ENCODE results near the gene NUF2. TPM values are rescaled to one million over a fixed set of nuclear protein-coding genes. Genes with fewer than 3 reads are reported as not detected.

NUF2 gene
- total and polyA plus RNA-seq, 2 of the 4 experiments (the other 2 are of a cell fraction) = 13.0 to 18.5 TPM

- Histone ChIP-seq H3K36me3 (ENCODE audit: control insufficient read depth, insufficient read depth, low read length) (no peaks in the 10 kb centered on the region), H3K18ac (ENCODE audit: low read depth, low read length) (no peak overlapping the region), H3K4me1 (ENCODE audit: control insufficient read depth, insufficient read depth, low read length) (no peaks in the 10 kb centered on the region), H2AFZ (replicated peaks; ENCODE audit: low read length, poor library complexity) (no peak overlapping the region), H2BK5ac (ENCODE audit: low read depth, low read length, poor library complexity, severe bottlenecking) (no peak overlapping the region), H3K9me1 (ENCODE audit: insufficient read depth, low read length) (no peaks in the 10 kb centered on the region), H3K56ac (ENCODE audit: extremely low read depth, insufficient read depth, low read length) (no peak overlapping the region), H4K20me1 (ENCODE audit: insufficient read depth, low read length) (no peaks in the 10 kb centered on the region), H2BK15ac (ENCODE audit: low read depth, low read length) (no peak overlapping the region), H3K27me3 (ENCODE audit: control insufficient read depth, insufficient read depth, low read length) (no peaks in the 10 kb centered on the region), H3K4ac (ENCODE audit: low read depth, low read length) (no peak overlapping the region), H4K5ac (ENCODE audit: low read depth, low read length) (no peak overlapping the region), H3K23ac (ENCODE audit: low read depth, low read length) (no peak overlapping the region), H3K79me1 (ENCODE audit: low read depth in 1 of 2, low read length in 2 of 2) (no peaks in the 10 kb centered on the region), H3K4me2 (ENCODE audit: low read depth, low read length) (no peak overlapping the region), H3K14ac (replicated peaks; ENCODE audit: low read depth, low read length) (no peak overlapping the region), H3K4me3 (ENCODE audit: insufficient read depth, low read depth, low read length) (no peak overlapping the region), H2AK9ac (replicated peaks; ENCODE audit: low read depth, low read length, poor library complexity) (no peak overlapping the region), H3K9ac (ENCODE audit: low read depth, low read length) (no peak overlapping the region), H4K8ac (ENCODE audit: low read depth in 2 of 2, low read length in 2 of 2) (no peak overlapping the region), H2AK5ac (ENCODE audit: low read depth, low read length) (no peak overlapping the region), H2BK20ac (ENCODE audit: low read depth, low read length) (no peak overlapping the region), H4K91ac (ENCODE audit: insufficient read depth, low read depth, low read length) (no peak overlapping the region), H3K27ac (ENCODE audit: insufficient read depth, low read length) (no peak overlapping the region), H3K9me3 (ENCODE audit: control insufficient read depth, insufficient read depth, low read length) (no peaks in the 10 kb centered on the region), H2BK120ac (ENCODE audit: low read depth, low read length) (no peak overlapping the region)
- intact Hi-C loops (cut with micrococcal nuclease) (no loop called here), in situ Hi-C loops (cut with MboI; ENCODE audit: low sequenced_read_pairs) (no loop called here), dilution Hi-C loops (cut with HindIII; ENCODE audit: low sequenced_read_pairs, unreplicated experiment) (no loop called here)
- no peak for TF ChIP-seq RAD21 (IDR thresholded peaks at IDR 0.05; ENCODE audit: low read length)
- no peak for TF ChIP-seq ELK1 (IDR thresholded peaks at IDR 0.05; ENCODE audit: borderline replicate concordance, low read depth, low read length)
- TF ChIP-seq MAZ (IDR thresholded peaks at IDR 0.05; ENCODE audit: borderline replicate concordance, low read depth, low read length) = no peak
- TF ChIP-seq CTCF (conservative IDR thresholded peaks at IDR 0.05; ENCODE audit: low read depth, low read length) = no peak
- TF ChIP-seq BHLHE40 (IDR thresholded peaks at IDR 0.05; ENCODE audit: low read depth, low read length) = no peak
- TF ChIP-seq FOS (IDR thresholded peaks at IDR 0.05; ENCODE audit: low read depth, low read length) = no peak
- TF ChIP-seq RCOR1 (IDR thresholded peaks at IDR 0.05; ENCODE audit: insufficient replicate concordance, low read length) = no peak
- TF ChIP-seq POLR2A (IDR thresholded peaks at IDR 0.05; ENCODE audit: low read depth, low read length) = no peak
- TF ChIP-seq NFE2L2 (IDR thresholded peaks at IDR 0.05; ENCODE audit: low read depth, low read length) = no peak
- TF ChIP-seq RFX5 (IDR thresholded peaks at IDR 0.05; ENCODE audit: low read depth, low read length) = no peak
- no peak for TF ChIP-seq SMC3 (IDR thresholded peaks at IDR 0.05; ENCODE audit: low read depth, low read length)
- TF ChIP-seq CEBPB (IDR thresholded peaks at IDR 0.05; ENCODE audit: low read depth, low read length) = no peak
- no peak for TF ChIP-seq MAFK (IDR thresholded peaks at IDR 0.05; ENCODE audit: low read depth, low read length)
- no peak for TF ChIP-seq CHD1 (IDR thresholded peaks at IDR 0.05; ENCODE audit: low read depth, low read length)
- TF ChIP-seq MXI1 (IDR thresholded peaks at IDR 0.05; ENCODE audit: borderline replicate concordance, low read depth, low read length) = no peak
- no peak for TF ChIP-seq USF2 (IDR thresholded peaks at IDR 0.05; ENCODE audit: low read depth, low read length)
- ChIA-PET POLR2A (ENCODE audit: unreplicated experiment) (no interaction called here), CTCF (interaction anchor here (0.9 kb wide), 1 partner anchor 30 kb away, joined by 3 read pairs; no protein-coding TSS in a partner anchor)
- WGBS, 2 experiments (ENCODE audit: extremely low coverage in 2 of 2, insufficient read length in 1 of 2) = no CpG with 5 or more reads among the region's 4 CpGs
- BruUV-seq (replicated peaks) = no TSS peak
- DNase-seq (no peak), ATAC-seq (ENCODE audit: low read depth) (no peak)
Measured at GRCh38 chr1:163388970-163389369, 67.2 kb downstream of the NUF2 start.
